Epithelial cell of proximal tubule (primary cell): Measurements from ENCODE around the gene SP110. TPM values are rescaled to one million over a fixed set of nuclear protein-coding genes. Genes with fewer than 3 reads are reported as not detected.
A peak's percentile ranks its signal among the peaks of the same experiment; 100 is the strongest.
"Not testable (repeated sequence)": the region's sequence is repeated elsewhere in the genome, so short reads cannot be mapped to it uniquely, and the experiment has no call there.

Experiments used
- DNase-seq: peaks from one replicate; pipeline ENCODE4 v3.0.0-alpha.2; 2011; ENCODE audit warnings: low read depth
- H3K4me3 ChIP-seq: 2 replicates; pipeline ENCODE4 v1.5.1; 2011; ENCODE audit warnings: low read depth, mild to moderate bottlenecking, low read length
- CTCF ChIP-seq: conservative IDR thresholded peaks from 2 replicates; pipeline ENCODE4 v1.5.1; 2012; ENCODE audit warnings: low read depth, mild to moderate bottlenecking, low read length
- total RNA-seq: library from RNA; depleted of rRNA; stranded (reverse); fragments of >200 nt; gene quantifications from 2 replicates; pipeline ENCODE4 v1.2.3, GENCODE V29; 2015

SP110 gene
- total RNA-seq, 1 donor from 2014 or later, result 10.1 TPM

GRCh38 chr2:230224458-230224857, 4.7 kb upstream of the SP110 start:
- TF ChIP-seq CTCF, result no peak
- no peak overlapping the region for H3K4me3 ChIP-seq
- DNase-seq, result no peak

- not testable (repeated sequence) for H3K4me3 ChIP-seq, DNase-seq
Measured at GRCh38 chr2:230222829-230223228, 3.0 kb upstream of the SP110 start.

GRCh38 chr2:230221493-230221892, 1.7 kb upstream of the SP110 start:
- no peak for TF ChIP-seq CTCF
- DNase-seq, result no peak
- no peak overlapping the region for H3K4me3 ChIP-seq

- TF ChIP-seq CTCF, result no peak
- H3K4me3 ChIP-seq, result peak overlapping the region; percentile 86
- DNase-seq, result no peak
Measured at GRCh38 chr2:230220347-230220969, 674 bp upstream of the SP110 start.

GRCh38 chr2:230218421-230218820, 1.4 kb downstream of the SP110 start:
- H3K4me3 ChIP-seq, result peak overlapping the region; percentile 86
- no peak for DNase-seq
- no peak for TF ChIP-seq CTCF

GRCh38 chr2:230217424-230217823, 2.4 kb downstream of the SP110 start:
- DNase-seq, result no peak
- no peak overlapping the region for H3K4me3 ChIP-seq
- no peak for TF ChIP-seq CTCF

- no peak overlapping the region for H3K4me3 ChIP-seq
- no peak for DNase-seq
- no peak for TF ChIP-seq CTCF
Measured at GRCh38 chr2:230216489-230216888, 3.3 kb downstream of the SP110 start.
